Measurements from ENCODE around the gene PTGS2. TPM values are rescaled to one million over a fixed set of nuclear protein-coding genes. Genes with fewer than 3 reads are reported as not detected.

Gene PTGS2
- total and polyA plus RNA-seq, 2 of the 8 experiments (the other 6 are each of a cell fraction or from before 2014, with no cell fraction given), result 0.29 to 0.35 TPM

DNA sequence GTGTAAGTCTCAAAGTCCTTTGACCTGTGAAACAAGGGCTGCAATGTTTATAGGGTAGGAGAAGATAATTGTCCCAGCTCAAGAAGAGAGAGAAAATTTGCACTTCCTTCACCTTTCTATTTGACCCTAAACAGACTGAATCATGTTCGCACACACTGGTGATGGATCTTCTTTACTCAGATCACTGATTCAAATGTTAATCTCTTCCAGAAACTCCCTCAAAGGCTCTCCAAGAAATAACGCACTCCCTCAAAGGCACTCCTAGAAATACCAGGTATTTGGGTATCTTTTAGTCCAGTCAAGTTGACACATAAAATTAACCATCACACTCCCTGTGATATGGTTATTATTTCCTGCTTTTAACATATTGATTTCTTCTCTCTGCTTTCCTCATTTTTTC lies 30.5 kb upstream of the PTGS2 start:
- Histone ChIP-seq H3K9me3 (ENCODE audit: insufficient read depth in 2 of 2, low read depth in 1 of 2, low read length in 1 of 2) (no peaks in the 10 kb centered on the region), H3K27ac (ENCODE audit: low read depth, low read length) (no peak overlapping the region), H2BK15ac (ENCODE audit: low read length) (no peak overlapping the region), H2BK5ac (ENCODE audit: low read depth, low read length) (no peak overlapping the region), H3K4ac (replicated peaks; ENCODE audit: insufficient read length, low read depth, low read length) (no peak overlapping the region), H3K9ac (replicated peaks in 1 of 4; ENCODE audit: extremely low read depth in 1 of 4, low read depth in 3 of 4, low read length in 3 of 4) (no peak overlapping the region), H3K14ac (ENCODE audit: insufficient read length) (no peak overlapping the region), H4K20me1 (replicated peaks in 1 of 2; ENCODE audit: control insufficient read depth in 1 of 2, insufficient read depth in 2 of 2, low read length in 2 of 2) (no peaks in the 10 kb centered on the region), H4K8ac (ENCODE audit: extremely low read depth, insufficient read depth, low read length) (no peak overlapping the region), H3K27me3 (replicated peaks in 1 of 4; ENCODE audit: control insufficient read depth in 3 of 4, extremely low read depth in 1 of 4, insufficient read depth in 3 of 4, low read length in 3 of 4) (0 out of 7 replicates have a peak, but pooled peaks cover 0 to 3% (median 0%) of the 10 kb centered on the region in 4 experiments), H3K79me1 (ENCODE audit: low read depth, low read length) (no peaks in the 10 kb centered on the region), H2AK5ac (ENCODE audit: low read depth, low read length) (no peak overlapping the region), H2BK120ac (replicated peaks; ENCODE audit: low read depth, low read length) (no peak overlapping the region), H3K18ac (ENCODE audit: extremely low read depth, low read length) (no peak overlapping the region), H2BK20ac (ENCODE audit: low read length) (no peak overlapping the region), H3K4me2 (ENCODE audit: insufficient read depth in 1 of 2, low read depth in 2 of 2, low read length in 2 of 2) (no peak overlapping the region), H3K23ac (ENCODE audit: insufficient read length) (no peak overlapping the region), H3K23me2 (ENCODE audit: low read depth, low read length) (no peaks in the 10 kb centered on the region), H3K36me3 (ENCODE audit: control insufficient read depth in 2 of 4, insufficient read depth in 4 of 4, low read length in 3 of 4) (no peaks in the 10 kb centered on the region), H2AFZ (ENCODE audit: low read length) (no peak overlapping the region), H3K4me1 (replicated peaks in 1 of 4; ENCODE audit: control insufficient read depth in 3 of 4, insufficient read depth in 4 of 4, low read length in 3 of 4) (no peaks in the 10 kb centered on the region), H4K91ac (replicated peaks; ENCODE audit: insufficient read length, low read length) (no peak overlapping the region), H2BK12ac (ENCODE audit: low read depth, low read length) (no peak overlapping the region), H3K56ac (replicated peaks; ENCODE audit: insufficient read length, low read depth, low read length) (no peak overlapping the region), H3K79me2 (ENCODE audit: control insufficient read depth in 1 of 2, insufficient read depth in 2 of 2, low read length in 2 of 2) (no peaks in the 10 kb centered on the region), H4K5ac (ENCODE audit: insufficient read length, low read depth, low read length) (no peak overlapping the region), H3K4me3 (ENCODE audit: extremely low read depth in 1 of 4, insufficient read depth in 2 of 4, low read depth in 3 of 4, low read length in 4 of 4) (no peak overlapping the region)
- no peak for TF ChIP-seq NRF1 (IDR thresholded peaks at IDR 0.05; ENCODE audit: low read depth, low read length)
- no peak for TF ChIP-seq HDAC2 (IDR thresholded peaks at IDR 0.05; ENCODE audit: borderline replicate concordance in 1 of 2, low read depth in 2 of 2, low read length in 2 of 2)
- no peak for TF ChIP-seq GTF2F1 (IDR thresholded peaks at IDR 0.05; ENCODE audit: borderline replicate concordance, low read depth, low read length)
- TF ChIP-seq HDAC6 (IDR thresholded peaks at IDR 0.05; ENCODE audit: low read depth, low read length), result no peak
- no peak for TF ChIP-seq PHF8 (conservative IDR thresholded peaks at IDR 0.05; ENCODE audit: low read depth, low read length)
- TF ChIP-seq TAF1 (IDR thresholded peaks at IDR 0.05; ENCODE audit: low read depth, low read length), result no peak
- DNase-seq (ENCODE audit: low read depth in 1 of 2, low spot score in 2 of 2), result no peak
- no peak for FAIRE-seq
- ChIA-PET CTCF (ENCODE audit: partially characterized antibody) (no interaction called here), POLR2A (ENCODE audit: partially characterized antibody) (no interaction called here)
- WGBS, 2 experiments (ENCODE audit: extremely low coverage in 1 of 2, insufficient coverage in 1 of 2, insufficient read length in 1 of 2, insufficient replicate concordance in 2 of 2, low coverage in 1 of 2, low lambda C conversion rate in 2 of 2, missing lambda C conversion rate in 1 of 2), result 85% methylated on average over 2 of the region's 2 CpGs; no CpG with 5 or more reads in 1 of the 2 experiments
